ENCODE data around the gene HNRNPH3.

Gene HNRNPH3

GRCh38 chr10:68340358-68341080 is 8.7 kb downstream of the HNRNPH3 start:
- Histone ChIP-seq H3K4me2 (ENCODE audit: low read length) (no peak overlapping the region), H3K14ac (ENCODE audit: low read length) (no peak overlapping the region), H3K9ac (ENCODE audit: low read length) (no peak overlapping the region), H2BK5ac (ENCODE audit: low read depth, low read length, poor library complexity) (no peak overlapping the region), H4K91ac (ENCODE audit: low read depth, low read length) (no peak overlapping the region), H3K79me2 (ENCODE audit: control insufficient read depth, insufficient read depth, low read length, poor library complexity) (peaks cover 4% of the 10 kb centered on the region), H3K27ac (ENCODE audit: low read depth, low read length) (no peak overlapping the region), H3K18ac (ENCODE audit: low read length) (no peak overlapping the region), H4K8ac (ENCODE audit: low read depth, low read length) (no peak overlapping the region), H2AK5ac (ENCODE audit: low read length) (no peak overlapping the region), H3K36me3 (ENCODE audit: control insufficient read depth in 1 of 2, insufficient read depth in 2 of 2, low read length in 2 of 2) (peaks cover 21 to 34% of the 10 kb centered on the region in 2 experiments), H4K12ac (ENCODE audit: low read depth, low read length) (no peak overlapping the region), H2BK12ac (ENCODE audit: low read length) (no peak overlapping the region), H3K9me3 (ENCODE audit: insufficient read depth, low read depth, low read length) (no peaks in the 10 kb centered on the region), H3K4me1 (ENCODE audit: control insufficient read depth in 1 of 2, insufficient read depth in 2 of 2, low read length in 2 of 2) (peaks cover 0 to 1% of the 10 kb centered on the region in 2 experiments), H3K79me1 (ENCODE audit: low read length) (no peaks in the 10 kb centered on the region), H2AFZ (ENCODE audit: insufficient read depth, low read length, poor library complexity) (no peak overlapping the region), H2BK120ac (ENCODE audit: insufficient read depth, low read length, poor library complexity) (no peak overlapping the region), H3K4ac (ENCODE audit: low read depth, low read length) (no peak overlapping the region), H3K4me3 (ENCODE audit: low read depth, low read length) (no peak overlapping the region), H3K23ac (ENCODE audit: low read length) (no peak overlapping the region), H3K27me3 (ENCODE audit: insufficient read depth, low read length) (no peaks in the 10 kb centered on the region)
- WGBS (ENCODE audit: extremely low coverage, insufficient coverage, insufficient read length): no CpG with 5 or more reads among the region's 8 CpGs
- DNase-seq: no peak

GRCh38 chr10:68342909-68343516 is 11.1 kb downstream of the HNRNPH3 start:
- no peak for DNase-seq
- H3K18ac ChIP-seq (ENCODE audit: low read length): no peak overlapping the region
- no peak overlapping the region for H2BK5ac ChIP-seq (ENCODE audit: low read depth, low read length, poor library complexity)
- H2AK5ac ChIP-seq (ENCODE audit: low read length): no peak overlapping the region
- H3K79me1 ChIP-seq (ENCODE audit: low read length): no peaks in the 10 kb centered on the region
- no peak overlapping the region for H2AFZ ChIP-seq (ENCODE audit: insufficient read depth, low read length, poor library complexity)
- H2BK12ac ChIP-seq (ENCODE audit: low read length): no peak overlapping the region
- H3K23ac ChIP-seq (ENCODE audit: low read length): no peak overlapping the region
- no peak overlapping the region for H4K8ac ChIP-seq (ENCODE audit: low read depth, low read length)
- H3K27ac ChIP-seq (ENCODE audit: low read depth, low read length): no peak overlapping the region
- H4K91ac ChIP-seq (ENCODE audit: low read depth, low read length): no peak overlapping the region
- no peak overlapping the region for H3K4ac ChIP-seq (ENCODE audit: low read depth, low read length)
- WGBS (ENCODE audit: extremely low coverage, insufficient coverage, insufficient read length): no CpG with 5 or more reads among the region's 3 CpGs
- H2BK120ac ChIP-seq (ENCODE audit: insufficient read depth, low read length, poor library complexity): no peak overlapping the region
- H3K79me2 ChIP-seq (ENCODE audit: control insufficient read depth, insufficient read depth, low read length, poor library complexity): no peaks in the 10 kb centered on the region
- no peak overlapping the region for H3K4me2 ChIP-seq (ENCODE audit: low read length)
- no peak overlapping the region for H3K9ac ChIP-seq (ENCODE audit: low read length)
- no peaks in the 10 kb centered on the region for H3K27me3 ChIP-seq (ENCODE audit: insufficient read depth, low read length)
- no peaks in the 10 kb centered on the region for H3K4me1 ChIP-seq (ENCODE audit: control insufficient read depth in 1 of 2, insufficient read depth in 2 of 2, low read length in 2 of 2)
- no peak overlapping the region for H3K4me3 ChIP-seq (ENCODE audit: low read depth, low read length)
- H3K14ac ChIP-seq (ENCODE audit: low read length): no peak overlapping the region
- H4K12ac ChIP-seq (ENCODE audit: low read depth, low read length): no peak overlapping the region
- no peaks in the 10 kb centered on the region for H3K9me3 ChIP-seq (ENCODE audit: insufficient read depth, low read depth, low read length)
- peaks cover 23 to 32% of the 10 kb centered on the region in 2 experiments for H3K36me3 ChIP-seq (ENCODE audit: control insufficient read depth in 1 of 2, insufficient read depth in 2 of 2, low read length in 2 of 2)

- H3K4ac ChIP-seq (ENCODE audit: low read depth, low read length): no peak overlapping the region
- no peaks in the 10 kb centered on the region for H3K4me1 ChIP-seq (ENCODE audit: control insufficient read depth in 1 of 2, insufficient read depth in 2 of 2, low read length in 2 of 2)
- H3K4me3 ChIP-seq (ENCODE audit: low read depth, low read length): no peak overlapping the region
- H3K27me3 ChIP-seq (ENCODE audit: insufficient read depth, low read length): no peaks in the 10 kb centered on the region
- H4K12ac ChIP-seq (ENCODE audit: low read depth, low read length): no peak overlapping the region
- H3K4me2 ChIP-seq (ENCODE audit: low read length): no peak overlapping the region
- H3K23ac ChIP-seq (ENCODE audit: low read length): no peak overlapping the region
- H3K79me2 ChIP-seq (ENCODE audit: control insufficient read depth, insufficient read depth, low read length, poor library complexity): no peaks in the 10 kb centered on the region
- no peak overlapping the region for H2BK12ac ChIP-seq (ENCODE audit: low read length)
- no peak overlapping the region for H3K14ac ChIP-seq (ENCODE audit: low read length)
- H4K8ac ChIP-seq (ENCODE audit: low read depth, low read length): no peak overlapping the region
- no peak overlapping the region for H3K27ac ChIP-seq (ENCODE audit: low read depth, low read length)
- no peak overlapping the region for H2AFZ ChIP-seq (ENCODE audit: insufficient read depth, low read length, poor library complexity)
- H3K36me3 ChIP-seq (ENCODE audit: control insufficient read depth in 1 of 2, insufficient read depth in 2 of 2, low read length in 2 of 2): peaks cover 14 to 16% of the 10 kb centered on the region in 2 experiments
- no peak overlapping the region for H3K18ac ChIP-seq (ENCODE audit: low read length)
- no peak overlapping the region for H2BK120ac ChIP-seq (ENCODE audit: insufficient read depth, low read length, poor library complexity)
- H4K91ac ChIP-seq (ENCODE audit: low read depth, low read length): no peak overlapping the region
- WGBS (ENCODE audit: extremely low coverage, insufficient coverage, insufficient read length): no CpG with 5 or more reads among the region's 4 CpGs
- H3K79me1 ChIP-seq (ENCODE audit: low read length): no peaks in the 10 kb centered on the region
- H2AK5ac ChIP-seq (ENCODE audit: low read length): no peak overlapping the region
- H3K9me3 ChIP-seq (ENCODE audit: insufficient read depth, low read depth, low read length): no peaks in the 10 kb centered on the region
- H3K9ac ChIP-seq (ENCODE audit: low read length): no peak overlapping the region
- DNase-seq: no peak
- no peak overlapping the region for H2BK5ac ChIP-seq (ENCODE audit: low read depth, low read length, poor library complexity)
These were observed 13.8 kb downstream of the HNRNPH3 start for GRCh38 chr10:68345621-68346020.

GRCh38 chr10:68346774-68347173 is 14.9 kb downstream of the HNRNPH3 start:
- Histone ChIP-seq H3K27ac (ENCODE audit: low read depth, low read length) (no peak overlapping the region), H3K27me3 (ENCODE audit: insufficient read depth, low read length) (no peaks in the 10 kb centered on the region), H4K8ac (ENCODE audit: low read depth, low read length) (no peak overlapping the region), H4K12ac (ENCODE audit: low read depth, low read length) (peak overlapping the region; percentile 7), H4K91ac (ENCODE audit: low read depth, low read length) (no peak overlapping the region), H3K4me1 (ENCODE audit: control insufficient read depth in 1 of 2, insufficient read depth in 2 of 2, low read length in 2 of 2) (no peaks in the 10 kb centered on the region), H3K79me2 (ENCODE audit: control insufficient read depth, insufficient read depth, low read length, poor library complexity) (no peaks in the 10 kb centered on the region), H2AK5ac (ENCODE audit: low read length) (no peak overlapping the region), H3K23ac (ENCODE audit: low read length) (no peak overlapping the region), H2AFZ (ENCODE audit: insufficient read depth, low read length, poor library complexity) (no peak overlapping the region), H3K4ac (ENCODE audit: low read depth, low read length) (no peak overlapping the region), H3K79me1 (ENCODE audit: low read length) (no peaks in the 10 kb centered on the region), H2BK12ac (ENCODE audit: low read length) (no peak overlapping the region), H3K9me3 (ENCODE audit: insufficient read depth, low read depth, low read length) (no peaks in the 10 kb centered on the region), H3K18ac (ENCODE audit: low read length) (no peak overlapping the region), H3K14ac (ENCODE audit: low read length) (no peak overlapping the region), H3K9ac (ENCODE audit: low read length) (no peak overlapping the region), H3K36me3 (ENCODE audit: control insufficient read depth in 1 of 2, insufficient read depth in 2 of 2, low read length in 2 of 2) (peaks cover 8 to 22% of the 10 kb centered on the region in 2 experiments), H2BK120ac (ENCODE audit: insufficient read depth, low read length, poor library complexity) (no peak overlapping the region), H2BK5ac (ENCODE audit: low read depth, low read length, poor library complexity) (no peak overlapping the region), H3K4me2 (ENCODE audit: low read length) (no peak overlapping the region), H3K4me3 (ENCODE audit: low read depth, low read length) (no peak overlapping the region)
- DNase-seq: no peak
- WGBS (ENCODE audit: extremely low coverage, insufficient coverage, insufficient read length): no CpG with 5 or more reads among the region's 4 CpGs
